OCI-LY3 (cell line): ENCODE results near the gene CD24.

ENCODE experiments used
- H2AFZ ChIP-seq: fragments of 200-600, 300-600 bp; shearing (Covaris generic); 2 replicates; pipeline ENCODE4 v1.6.0; 2014; ENCODE audit warnings: antibody characterized with exemption, low read depth, low read length
- H3K27ac ChIP-seq: fragments of 200-600, 300-600 bp; sonication (generic); 2 replicates; pipeline ENCODE4 v1.5.1; 2014; ENCODE audit warnings: mild to moderate bottlenecking, low read length, moderate library complexity, mixed read lengths
- H3K27me3 ChIP-seq: fragments of 200-600, 300-600 bp; sonication (generic); 2 replicates; pipeline ENCODE4 v1.6.1; 2014; ENCODE audit warnings: low read depth, low read length, mixed read lengths
- H3K36me3 ChIP-seq: fragments of 200-600, 300-600 bp; sonication (generic); replicated peaks from 2 replicates; pipeline ENCODE3; 2014; ENCODE audit warnings: low read depth, low read length, mixed read lengths
- H3K4me1 ChIP-seq: fragments of 300-600, 200-600 bp; sonication (generic); 2 replicates; pipeline ENCODE4 v1.6.1; 2014; ENCODE audit warnings: low read length, mixed read lengths
- H3K4me2 ChIP-seq: fragments of 200-600, 300-600 bp; sonication (generic); 2 replicates; pipeline ENCODE4 v1.6.1; 2014; ENCODE audit warnings: low read length, mixed read lengths
- H3K4me3 ChIP-seq: fragments of 300-600, 200-600 bp; sonication (generic); 2 replicates; pipeline ENCODE4 v1.5.1; 2014; ENCODE audit warnings: antibody characterized with exemption, mild to moderate bottlenecking, low read length, moderate library complexity
- H3K79me2 ChIP-seq: fragments of 300-600, 200-600 bp; shearing (Covaris generic); 2 replicates; pipeline ENCODE4 v1.6.1; 2014; ENCODE audit warnings: mild to moderate bottlenecking, low read length, mixed read lengths
- H3K9ac ChIP-seq: fragments of 300-600, 200-600 bp; shearing (Covaris generic); 2 replicates; pipeline ENCODE4 v1.6.0; 2014; ENCODE audit warnings: mild to moderate bottlenecking, low read length, moderate library complexity
- H3K9me3 ChIP-seq: fragments of 200-600, 300-600 bp; shearing (Covaris generic); 2 replicates; pipeline ENCODE4 v1.6.1; 2014; ENCODE audit warnings: low read length, mixed read lengths; ENCODE audit not compliant: insufficient read depth
- H4K20me1 ChIP-seq: fragments of 200-600, 300-600 bp; sonication (generic); 2 replicates; pipeline ENCODE4 v1.6.1; 2016; ENCODE audit warnings: low read length, mixed read lengths; ENCODE audit not compliant: insufficient read depth
- EZH2phosphoT487 ChIP-seq: fragments of 200-600 bp; shearing (Covaris generic); IDR thresholded peaks from 2 replicates; pipeline ENCODE4 v1.6.1; 2018; ENCODE audit warnings: antibody characterized with exemption, mixed run types, low read depth
- TF ChIP-seq, protein P1 (sequence below): fragments of 200-600, 300-600 bp; sonication (generic); IDR thresholded peaks from 2 replicates; pipeline ENCODE4 v1.5.1; 2014; ENCODE audit warnings: antibody characterized with exemption, low read length, low read depth

CD24 gene

DNA sequence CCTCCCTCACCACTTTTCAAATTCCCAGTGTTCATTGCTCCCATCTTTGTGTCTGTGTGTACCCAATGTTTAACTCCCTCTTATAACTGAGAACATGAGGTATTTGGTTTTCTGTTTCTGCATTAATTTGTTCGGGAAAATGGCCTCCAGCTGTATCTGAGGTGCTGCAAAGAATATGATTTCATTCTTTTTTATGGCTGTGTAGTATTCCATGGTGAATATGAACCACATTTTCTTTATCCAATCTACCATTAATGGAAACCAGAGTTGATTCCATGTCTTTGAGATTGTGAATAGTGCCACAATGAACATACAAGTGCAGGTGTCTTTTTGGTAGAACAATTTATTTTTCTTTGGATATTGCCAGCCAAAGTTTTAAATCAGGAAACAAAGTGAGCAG, 10.4 kb downstream of the CD24 start:
- Histone ChIP-seq H3K4me3 (no peak overlapping the region), H3K36me3 (no peaks in the 10 kb centered on the region), H3K9ac (no peak overlapping the region), H3K4me1 (no peaks in the 10 kb centered on the region), H4K20me1 (no peaks in the 10 kb centered on the region), H3K4me2 (no peak overlapping the region), H3K27ac (no peak overlapping the region), H3K27me3 (no peaks in the 10 kb centered on the region), H2AFZ (no peak overlapping the region), H3K9me3 (no peaks in the 10 kb centered on the region), H3K79me2 (no peaks in the 10 kb centered on the region)
- no peak for TF ChIP-seq EZH2phosphoT487
- TF ChIP-seq, protein P1, sequence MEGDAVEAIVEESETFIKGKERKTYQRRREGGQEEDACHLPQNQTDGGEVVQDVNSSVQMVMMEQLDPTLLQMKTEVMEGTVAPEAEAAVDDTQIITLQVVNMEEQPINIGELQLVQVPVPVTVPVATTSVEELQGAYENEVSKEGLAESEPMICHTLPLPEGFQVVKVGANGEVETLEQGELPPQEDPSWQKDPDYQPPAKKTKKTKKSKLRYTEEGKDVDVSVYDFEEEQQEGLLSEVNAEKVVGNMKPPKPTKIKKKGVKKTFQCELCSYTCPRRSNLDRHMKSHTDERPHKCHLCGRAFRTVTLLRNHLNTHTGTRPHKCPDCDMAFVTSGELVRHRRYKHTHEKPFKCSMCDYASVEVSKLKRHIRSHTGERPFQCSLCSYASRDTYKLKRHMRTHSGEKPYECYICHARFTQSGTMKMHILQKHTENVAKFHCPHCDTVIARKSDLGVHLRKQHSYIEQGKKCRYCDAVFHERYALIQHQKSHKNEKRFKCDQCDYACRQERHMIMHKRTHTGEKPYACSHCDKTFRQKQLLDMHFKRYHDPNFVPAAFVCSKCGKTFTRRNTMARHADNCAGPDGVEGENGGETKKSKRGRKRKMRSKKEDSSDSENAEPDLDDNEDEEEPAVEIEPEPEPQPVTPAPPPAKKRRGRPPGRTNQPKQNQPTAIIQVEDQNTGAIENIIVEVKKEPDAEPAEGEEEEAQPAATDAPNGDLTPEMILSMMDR = no peak

DNA sequence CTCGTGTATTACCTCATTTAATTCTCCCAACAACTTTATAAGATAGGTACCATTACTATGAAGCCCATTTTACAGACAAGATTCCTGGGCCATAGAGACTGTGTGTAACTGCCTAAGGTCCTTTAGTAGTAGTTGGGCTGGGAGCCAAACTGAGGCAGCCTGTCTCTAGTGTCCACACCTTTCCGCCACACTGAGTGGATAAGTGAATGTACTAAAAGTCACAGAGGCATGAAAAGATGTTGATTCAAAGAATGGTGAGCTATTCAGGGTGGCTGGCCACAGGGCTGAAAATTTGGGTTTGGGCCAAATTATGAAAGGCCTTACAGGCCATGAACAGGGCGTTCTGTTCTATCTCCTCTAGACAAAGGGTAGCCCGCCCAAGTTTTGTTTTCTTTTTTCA, 11.0 kb downstream of the CD24 start:
- Histone ChIP-seq H3K4me2 (no peak overlapping the region), H3K4me1 (no peaks in the 10 kb centered on the region), H2AFZ (no peak overlapping the region), H3K27me3 (no peaks in the 10 kb centered on the region), H3K4me3 (no peak overlapping the region), H3K27ac (no peak overlapping the region), H3K9me3 (no peaks in the 10 kb centered on the region), H3K79me2 (no peaks in the 10 kb centered on the region), H3K9ac (no peak overlapping the region), H3K36me3 (no peaks in the 10 kb centered on the region), H4K20me1 (no peaks in the 10 kb centered on the region)
- TF ChIP-seq, protein P1 = no peak
- TF ChIP-seq EZH2phosphoT487 = no peak

GRCh38 chr6:106961801-106962200, 12.7 kb downstream of the CD24 start:
- Histone ChIP-seq H3K9ac (no peak overlapping the region), H3K9me3 (no peaks in the 10 kb centered on the region), H3K4me2 (no peak overlapping the region), H4K20me1 (no peaks in the 10 kb centered on the region), H3K36me3 (no peaks in the 10 kb centered on the region), H2AFZ (no peak overlapping the region), H3K27ac (no peak overlapping the region), H3K79me2 (no peaks in the 10 kb centered on the region), H3K27me3 (no peaks in the 10 kb centered on the region), H3K4me1 (no peaks in the 10 kb centered on the region), H3K4me3 (no peak overlapping the region)
- TF ChIP-seq, protein P1 = no peak
- no peak for TF ChIP-seq EZH2phosphoT487

GRCh38 chr6:106961136-106961535, 13.4 kb downstream of the CD24 start:
- Histone ChIP-seq H3K9ac (no peak overlapping the region), H3K27me3 (no peaks in the 10 kb centered on the region), H3K36me3 (no peaks in the 10 kb centered on the region), H3K9me3 (no peaks in the 10 kb centered on the region), H2AFZ (no peak overlapping the region), H3K4me1 (no peaks in the 10 kb centered on the region), H3K79me2 (no peaks in the 10 kb centered on the region), H3K27ac (no peak overlapping the region), H3K4me3 (no peak overlapping the region), H3K4me2 (no peak overlapping the region), H4K20me1 (no peaks in the 10 kb centered on the region)
- TF ChIP-seq EZH2phosphoT487 = no peak
- TF ChIP-seq, protein P1 = no peak
